Peyer's patch (tissue), 4 donors: ENCODE results near the gene PML.

Experiments
- CTCF ChIP-seq, 6 experiments: fragments of 450-650 bp in 4 of 6; fragments of 200-600 bp in 2 of 6; sonication (generic) in 1 of 6; IDR thresholded peaks; one replicate each; pipeline ENCODE4 v1.5.1; 2017 to 2019; ENCODE audit warnings: antibody characterized with exemption in 6 of 6, mild to moderate bottlenecking in 3 of 6, moderate library complexity in 1 of 6
- POLR2A ChIP-seq, 2 donors: fragments of 450-650 bp; IDR thresholded peaks; one replicate each; pipeline ENCODE4 v1.5.1; 2017; ENCODE audit warnings: antibody characterized with exemption in 2 of 2, mild to moderate bottlenecking in 2 of 2, moderate library complexity in 2 of 2

GRCh38 chr15:74046275-74046674 is 51.8 kb downstream of the PML start:
- TF ChIP-seq CTCF (IDR thresholded peaks at IDR 0.05) (no peak), POLR2A (IDR thresholded peaks at IDR 0.05) (no peak)
